Measurements from ENCODE around the gene LARP6.
"Not testable (repeated sequence)": the region's sequence is repeated elsewhere in the genome, so short reads cannot be mapped to it uniquely, and the experiment has no call there.

Gene LARP6

DNA sequence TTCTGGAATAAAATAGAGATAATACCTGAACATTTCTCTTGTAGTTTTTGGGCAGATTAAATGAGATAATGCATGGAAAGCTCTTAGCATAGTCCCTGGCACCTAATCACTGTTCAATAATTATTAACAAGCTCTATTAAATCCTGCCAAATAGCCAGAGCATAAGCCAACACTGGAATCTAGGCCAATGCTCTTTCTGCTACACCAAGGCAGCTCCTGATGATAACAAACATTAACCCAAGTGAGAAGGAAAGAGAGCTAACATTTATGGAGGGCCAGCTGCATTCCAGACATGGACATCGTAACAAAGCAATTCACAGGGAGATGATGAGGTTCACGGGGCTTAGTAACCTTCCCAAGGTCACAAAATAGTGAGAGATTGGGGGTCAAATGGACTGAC, 23.3 kb downstream of the LARP6 start:
- DNase-seq (ENCODE audit: low read depth in 2 of 2), result no peak

- DNase-seq (ENCODE audit: low read depth in 2 of 2), result no peak
These were observed 24.4 kb downstream of the LARP6 start for GRCh38 chr15:70829371-70830166.

- DNase-seq (ENCODE audit: low read depth in 2 of 2), result no peak
These were observed 26.2 kb downstream of the LARP6 start for GRCh38 chr15:70827721-70828120.

- no peak for DNase-seq (ENCODE audit: low read depth in 2 of 2)
These were observed 27.3 kb downstream of the LARP6 start for GRCh38 chr15:70826634-70827033.

DNA sequence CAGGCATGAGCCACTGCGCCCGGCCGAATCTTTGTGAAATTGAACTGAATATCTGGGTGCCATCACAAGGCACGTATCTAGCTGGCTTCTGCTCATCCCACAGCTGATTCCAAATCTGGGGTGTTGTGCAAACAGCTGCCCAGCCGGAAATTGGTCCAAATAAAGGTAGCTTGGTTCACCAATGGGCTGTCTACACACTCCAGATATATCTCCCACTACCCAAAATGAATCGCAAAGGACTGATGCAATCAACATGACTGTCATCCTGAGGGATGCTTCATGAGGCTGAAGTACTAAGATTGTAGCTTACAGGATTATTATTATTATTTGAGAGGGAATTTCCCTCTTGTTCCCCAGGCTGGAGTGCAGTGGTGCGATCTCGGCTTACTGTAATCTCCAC, 28.1 kb downstream of the LARP6 start:
- DNase-seq (ENCODE audit: low read depth in 2 of 2), result no peak

DNA sequence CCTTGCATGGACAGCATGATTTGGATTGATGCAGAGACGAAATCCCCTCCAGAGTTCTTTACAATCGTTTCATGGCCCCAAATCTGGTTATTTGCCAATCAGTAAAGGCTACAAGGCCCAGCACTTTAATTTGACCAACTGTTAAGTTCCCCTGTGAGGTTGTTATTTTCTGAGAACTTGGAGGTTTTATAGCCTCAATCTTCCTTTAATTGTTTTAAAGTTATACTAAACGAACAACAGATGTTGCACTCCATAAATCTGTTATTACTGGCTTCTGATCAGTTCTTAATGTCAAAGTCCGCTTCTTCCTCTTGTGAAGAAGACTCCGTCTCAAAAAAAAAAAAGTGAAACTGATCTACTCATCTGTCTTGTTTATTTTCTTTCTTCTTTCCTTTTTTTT, 30.8 kb downstream of the LARP6 start:
- no peak for DNase-seq (ENCODE audit: low read depth in 2 of 2)

- no peak for DNase-seq (ENCODE audit: low read depth in 2 of 2)
These were observed 33.7 kb downstream of the LARP6 start for GRCh38 chr15:70820214-70820613.

- DNase-seq (ENCODE audit: low read depth in 2 of 2), result no peak
These were observed 35.4 kb downstream of the LARP6 start for GRCh38 chr15:70818580-70818979.

DNA sequence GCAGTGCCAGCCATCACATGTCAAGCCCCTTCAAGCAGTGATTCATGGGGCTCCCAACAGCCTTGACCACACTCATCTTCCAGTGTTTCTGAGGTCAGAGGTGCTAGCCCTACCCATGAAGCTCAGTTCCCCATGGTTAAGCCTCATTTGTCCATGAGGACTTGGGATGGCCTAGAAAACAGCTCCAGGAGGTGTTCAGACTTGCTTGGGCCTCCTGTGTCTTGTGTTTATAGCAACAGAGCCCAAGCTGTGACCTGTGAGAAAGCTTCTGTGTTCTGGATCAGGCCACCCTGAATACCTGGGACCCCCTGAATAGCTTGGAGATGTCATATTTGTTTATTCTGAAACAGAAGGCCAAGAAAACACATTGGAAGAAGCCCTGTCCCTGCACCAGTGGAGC, 36.7 kb downstream of the LARP6 start:
- no peak for DNase-seq (ENCODE audit: low read depth in 2 of 2)

DNA sequence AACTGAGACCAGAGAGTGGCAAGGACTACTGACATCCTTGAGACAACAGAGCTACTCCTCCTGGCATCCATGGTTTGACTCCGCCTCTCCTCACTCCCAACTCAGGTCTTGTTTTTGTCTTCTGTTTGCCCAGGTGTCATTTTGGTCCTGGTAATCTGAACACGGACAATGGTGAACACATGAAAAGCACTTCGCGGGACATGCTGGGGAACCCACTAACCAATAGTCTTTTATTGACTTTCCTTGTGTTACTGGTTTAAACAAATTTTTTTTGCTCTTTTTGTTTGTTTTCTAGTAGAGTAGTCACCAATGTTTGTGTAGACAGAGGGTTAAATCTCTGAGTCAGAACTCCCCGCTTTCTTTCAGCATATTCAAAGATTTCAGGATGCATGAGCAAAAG, 38.4 kb downstream of the LARP6 start:
- no peak for DNase-seq (ENCODE audit: low read depth in 2 of 2)

GRCh38 chr15:70815011-70815410, 38.9 kb downstream of the LARP6 start:
- DNase-seq (ENCODE audit: low read depth in 2 of 2), result not testable (repeated sequence)

- DNase-seq (ENCODE audit: low read depth in 2 of 2), result no peak
These were observed 41.1 kb downstream of the LARP6 start for GRCh38 chr15:70812827-70813364.

DNA sequence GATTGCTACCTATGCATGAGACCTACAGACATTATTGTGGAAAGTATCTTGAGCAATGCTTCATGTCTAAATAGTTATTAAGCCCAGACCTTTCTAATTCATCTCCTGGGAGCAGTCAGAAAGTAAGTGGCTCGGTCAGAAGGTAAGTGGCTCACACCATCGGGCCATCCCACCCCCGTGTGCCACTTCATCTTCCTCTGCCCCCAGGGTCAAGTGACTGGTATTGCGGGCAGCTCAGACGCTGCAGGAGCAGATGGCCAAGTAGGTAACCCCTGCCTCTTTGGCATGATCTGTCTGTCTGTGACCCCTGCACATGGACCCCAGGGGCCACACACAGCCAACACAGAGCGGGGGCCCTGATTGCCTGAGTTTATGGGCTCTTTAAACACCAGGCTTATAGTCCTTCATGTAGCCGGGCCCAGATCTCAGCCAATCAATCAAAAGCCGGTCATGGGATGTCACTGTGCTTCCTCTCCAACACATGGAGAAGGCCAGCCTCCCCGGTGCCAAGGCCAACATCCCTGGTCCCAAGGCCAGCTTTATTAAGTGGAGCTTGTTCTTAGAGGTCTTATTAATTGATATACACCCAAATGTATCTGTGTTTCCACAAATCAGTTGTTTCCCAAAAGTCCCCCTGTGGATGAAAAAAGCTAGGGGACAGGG, 42.9 kb downstream of the LARP6 start:
- no peak for DNase-seq (ENCODE audit: low read depth in 2 of 2)

- DNase-seq (ENCODE audit: low read depth in 2 of 2), result no peak
These were observed 46.8 kb downstream of the LARP6 start for GRCh38 chr15:70806992-70807712.

GRCh38 chr15:70804388-70804787, 49.6 kb downstream of the LARP6 start:
- DNase-seq (ENCODE audit: low read depth in 2 of 2), result not testable (repeated sequence)

DNA sequence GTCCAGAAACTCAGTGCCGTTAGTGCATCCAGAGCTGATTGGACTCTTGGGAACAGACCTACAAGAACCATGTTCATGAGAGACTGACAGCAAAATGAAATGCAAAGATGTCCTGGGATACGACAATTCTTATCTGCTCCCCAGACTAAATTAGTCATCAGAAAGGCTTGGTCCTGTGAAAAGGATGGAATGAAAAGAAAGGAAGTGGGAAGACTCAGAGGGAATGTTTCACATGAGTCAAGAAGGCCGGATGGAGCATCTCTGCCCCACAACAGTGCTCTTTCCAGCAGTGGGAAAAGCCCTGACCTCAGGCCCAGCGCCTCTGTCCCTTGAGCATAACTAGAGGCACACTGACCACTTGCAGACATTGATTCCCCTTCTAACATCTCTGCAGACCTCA, 51.3 kb downstream of the LARP6 start:
- DNase-seq (ENCODE audit: low read depth in 2 of 2), result no peak

GRCh38 chr15:70801109-70801508, 52.8 kb downstream of the LARP6 start:
- no peak for DNase-seq (ENCODE audit: low read depth in 2 of 2)

GRCh38 chr15:70799667-70800450, 54.1 kb downstream of the LARP6 start:
- DNase-seq (ENCODE audit: low read depth in 2 of 2), result no peak

DNA sequence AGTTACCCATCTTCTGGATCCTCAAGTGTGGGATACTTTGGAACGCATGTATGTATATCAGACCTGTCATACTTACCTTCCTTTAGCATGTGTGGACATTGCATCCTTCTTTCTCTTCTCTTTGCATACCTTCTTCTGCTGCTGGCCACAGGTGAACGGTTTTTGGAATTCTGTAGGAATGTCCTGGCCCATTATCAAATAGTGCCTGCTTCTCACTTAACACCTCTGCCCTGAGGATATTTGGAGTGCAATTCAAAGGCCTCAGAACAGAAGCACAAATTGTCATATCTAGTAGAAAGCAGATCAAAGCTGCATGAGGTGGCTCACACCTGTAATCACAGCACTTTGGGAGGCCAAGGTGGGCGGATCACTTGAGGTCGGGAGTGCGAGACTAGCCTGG, 56.5 kb downstream of the LARP6 start:
- DNase-seq (ENCODE audit: low read depth in 2 of 2), result no peak

- DNase-seq (ENCODE audit: low read depth in 2 of 2), result no peak
These were observed 57.2 kb downstream of the LARP6 start for GRCh38 chr15:70796516-70797310.

- no peak for DNase-seq (ENCODE audit: low read depth in 2 of 2)
These were observed 58.7 kb downstream of the LARP6 start for GRCh38 chr15:70795311-70795665.

All from stimulated activated CD4-positive, alpha-beta T cell treated with anti-CD3 and anti-CD28 coated beads, Interleukin-1b, Interleukin-23, amount 100 ng/mL, for 1 hour (primary cell).